ENCODE results near the gene IL1RAPL2. TPM values are rescaled to one million over a fixed set of nuclear protein-coding genes. Genes with fewer than 3 reads are reported as not detected.

The IL1RAPL2 gene
- total and polyA plus RNA-seq, 10 of the 15 experiments (the other 5 are each of a cell fraction or from before 2014, with no cell fraction given), result 0.19 TPM; not detected in 9

GRCh38 chrX:105098201-105098600 is 532.2 kb downstream of the IL1RAPL2 start (continued):
- TF ChIP-seq ELK1 (IDR thresholded peaks at IDR 0.05; ENCODE audit: low read depth, low read length) (no peak), TCF3 (IDR thresholded peaks at IDR 0.05; ENCODE audit: borderline replicate concordance, insufficient read depth, low read depth, low read length) (no peak), NRF1 (conservative IDR thresholded peaks at IDR 0.05; ENCODE audit: low read depth, low read length) (no peak), MTA2 (IDR thresholded peaks at IDR 0.05; ENCODE audit: low read depth) (no peak)
- TF ChIP-seq, protein P1, sequence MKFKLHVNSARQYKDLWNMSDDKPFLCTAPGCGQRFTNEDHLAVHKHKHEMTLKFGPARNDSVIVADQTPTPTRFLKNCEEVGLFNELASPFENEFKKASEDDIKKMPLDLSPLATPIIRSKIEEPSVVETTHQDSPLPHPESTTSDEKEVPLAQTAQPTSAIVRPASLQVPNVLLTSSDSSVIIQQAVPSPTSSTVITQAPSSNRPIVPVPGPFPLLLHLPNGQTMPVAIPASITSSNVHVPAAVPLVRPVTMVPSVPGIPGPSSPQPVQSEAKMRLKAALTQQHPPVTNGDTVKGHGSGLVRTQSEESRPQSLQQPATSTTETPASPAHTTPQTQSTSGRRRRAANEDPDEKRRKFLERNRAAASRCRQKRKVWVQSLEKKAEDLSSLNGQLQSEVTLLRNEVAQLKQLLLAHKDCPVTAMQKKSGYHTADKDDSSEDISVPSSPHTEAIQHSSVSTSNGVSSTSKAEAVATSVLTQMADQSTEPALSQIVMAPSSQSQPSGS (IDR thresholded peaks at IDR 0.05; ENCODE audit: low read length), result no peak
- TF ChIP-seq, protein P2, sequence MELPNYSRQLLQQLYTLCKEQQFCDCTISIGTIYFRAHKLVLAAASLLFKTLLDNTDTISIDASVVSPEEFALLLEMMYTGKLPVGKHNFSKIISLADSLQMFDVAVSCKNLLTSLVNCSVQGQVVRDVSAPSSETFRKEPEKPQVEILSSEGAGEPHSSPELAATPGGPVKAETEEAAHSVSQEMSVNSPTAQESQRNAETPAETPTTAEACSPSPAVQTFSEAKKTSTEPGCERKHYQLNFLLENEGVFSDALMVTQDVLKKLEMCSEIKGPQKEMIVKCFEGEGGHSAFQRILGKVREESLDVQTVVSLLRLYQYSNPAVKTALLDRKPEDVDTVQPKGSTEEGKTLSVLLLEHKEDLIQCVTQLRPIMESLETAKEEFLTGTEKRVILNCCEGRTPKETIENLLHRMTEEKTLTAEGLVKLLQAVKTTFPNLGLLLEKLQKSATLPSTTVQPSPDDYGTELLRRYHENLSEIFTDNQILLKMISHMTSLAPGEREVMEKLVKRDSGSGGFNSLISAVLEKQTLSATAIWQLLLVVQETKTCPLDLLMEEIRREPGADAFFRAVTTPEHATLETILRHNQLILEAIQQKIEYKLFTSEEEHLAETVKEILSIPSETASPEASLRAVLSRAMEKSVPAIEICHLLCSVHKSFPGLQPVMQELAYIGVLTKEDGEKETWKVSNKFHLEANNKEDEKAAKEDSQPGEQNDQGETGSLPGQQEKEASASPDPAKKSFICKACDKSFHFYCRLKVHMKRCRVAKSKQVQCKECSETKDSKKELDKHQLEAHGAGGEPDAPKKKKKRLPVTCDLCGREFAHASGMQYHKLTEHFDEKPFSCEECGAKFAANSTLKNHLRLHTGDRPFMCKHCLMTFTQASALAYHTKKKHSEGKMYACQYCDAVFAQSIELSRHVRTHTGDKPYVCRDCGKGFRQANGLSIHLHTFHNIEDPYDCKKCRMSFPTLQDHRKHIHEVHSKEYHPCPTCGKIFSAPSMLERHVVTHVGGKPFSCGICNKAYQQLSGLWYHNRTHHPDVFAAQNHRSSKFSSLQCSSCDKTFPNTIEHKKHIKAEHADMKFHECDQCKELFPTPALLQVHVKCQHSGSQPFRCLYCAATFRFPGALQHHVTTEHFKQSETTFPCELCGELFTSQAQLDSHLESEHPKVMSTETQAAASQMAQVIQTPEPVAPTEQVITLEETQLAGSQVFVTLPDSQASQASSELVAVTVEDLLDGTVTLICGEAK (IDR thresholded peaks at IDR 0.05; ENCODE audit: borderline replicate concordance), result no peak
